Measurements from ENCODE around the gene ZNF280C.
A peak's percentile ranks its signal among the peaks of the same experiment; 100 is the strongest.

The ZNF280C gene

GRCh38 chrX:130197464-130197863 lies 71.2 kb downstream of the ZNF280C start:
- H3K4me3 ChIP-seq (replicated peaks; ENCODE audit: low read depth, low read length) = no peak overlapping the region
- DNase-seq (ENCODE audit: low read depth) = no peak
- TF ChIP-seq CTCF (IDR thresholded peaks at IDR 0.05; ENCODE audit: low read length, missing control alignments) = no peak

GRCh38 chrX:130196466-130196865 lies 72.2 kb downstream of the ZNF280C start:
- no peak for TF ChIP-seq CTCF (IDR thresholded peaks at IDR 0.05; ENCODE audit: low read length, missing control alignments)
- DNase-seq (ENCODE audit: low read depth) = no peak
- H3K4me3 ChIP-seq (replicated peaks; ENCODE audit: low read depth, low read length) = no peak overlapping the region

GRCh38 chrX:130190801-130191200 lies 77.9 kb downstream of the ZNF280C start:
- no peak for DNase-seq (ENCODE audit: low read depth)
- no peak for TF ChIP-seq CTCF (IDR thresholded peaks at IDR 0.05; ENCODE audit: low read length, missing control alignments)
- no peak overlapping the region for H3K4me3 ChIP-seq (replicated peaks; ENCODE audit: low read depth, low read length)

- DNase-seq (ENCODE audit: low read depth) = no peak
- no peak for TF ChIP-seq CTCF (IDR thresholded peaks at IDR 0.05; ENCODE audit: low read length, missing control alignments)
- H3K4me3 ChIP-seq (replicated peaks; ENCODE audit: low read depth, low read length) = no peak overlapping the region
Observed at GRCh38 chrX:130186651-130187050, 82.0 kb downstream of the ZNF280C start.

GRCh38 chrX:130184857-130185256 lies 83.8 kb downstream of the ZNF280C start:
- TF ChIP-seq CTCF (IDR thresholded peaks at IDR 0.05; ENCODE audit: low read length, missing control alignments) = no peak
- DNase-seq (ENCODE audit: low read depth) = no peak
- no peak overlapping the region for H3K4me3 ChIP-seq (replicated peaks; ENCODE audit: low read depth, low read length)

GRCh38 chrX:130184168-130184567 lies 84.5 kb downstream of the ZNF280C start:
- DNase-seq (ENCODE audit: low read depth) = no peak
- H3K4me3 ChIP-seq (replicated peaks; ENCODE audit: low read depth, low read length) = no peak overlapping the region
- no peak for TF ChIP-seq CTCF (IDR thresholded peaks at IDR 0.05; ENCODE audit: low read length, missing control alignments)

GRCh38 chrX:130179579-130180215 lies 89.0 kb downstream of the ZNF280C start:
- H3K4me3 ChIP-seq (replicated peaks; ENCODE audit: low read depth, low read length) = no peak overlapping the region
- no peak for TF ChIP-seq CTCF (IDR thresholded peaks at IDR 0.05; ENCODE audit: low read length, missing control alignments)
- peak; percentile 50 for DNase-seq (ENCODE audit: low read depth)

Measured in fibroblast of pulmonary artery (primary cell).